NOMO-1 (cell line): ENCODE data around the gene HAL.

ENCODE experiments used
- DNase-seq, 2 experiments: peaks; one replicate each; lab custom pipeline; 2025; ENCODE audit not compliant: unreplicated experiment in 2 of 2; lab: John Stamatoyannopoulos, UW

The HAL gene

GRCh38 chr12:95996034-95996658 is at the start of gene HAL:
Gene HAL (minus strand): TSS chr12:95996344. CDS start chr12:95995910, 434 bp downstream.
- peak; percentile 75 to 95 for DNase-seq

GRCh38 chr12:96045566-96045965 is 49.4 kb upstream of the HAL start:
- no peak for DNase-seq

- DNase-seq, result no peak
Observed at GRCh38 chr12:96044943-96045290, 48.8 kb upstream of the HAL start.

GRCh38 chr12:96044017-96044942 is 48.1 kb upstream of the HAL start:
- DNase-seq, result peak in 1 of 2 experiments; percentile 20

GRCh38 chr12:96041181-96041580 is 45.0 kb upstream of the HAL start:
- DNase-seq, result no peak

- DNase-seq, result no peak
Observed at GRCh38 chr12:96040305-96041133, 44.4 kb upstream of the HAL start.

- no peak for DNase-seq
Observed at GRCh38 chr12:96039516-96039915, 43.4 kb upstream of the HAL start.

- DNase-seq, result no peak
Observed at GRCh38 chr12:96036765-96037455, 40.8 kb upstream of the HAL start.

GRCh38 chr12:96035283-96036236 is 39.4 kb upstream of the HAL start, which contains the start of gene LTA4H:
Gene LTA4H (minus strand): TSS chr12:96035587. CDS start chr12:96035519, 68 bp downstream.
- peak; percentile 98 to 99 for DNase-seq

- DNase-seq, result no peak
Observed at GRCh38 chr12:96034621-96035282, 38.6 kb upstream of the HAL start.

- no peak for DNase-seq
Observed at GRCh38 chr12:96033549-96034389, 37.6 kb upstream of the HAL start.

GRCh38 chr12:96029826-96030225 is 33.7 kb upstream of the HAL start:
- DNase-seq, result no peak

GRCh38 chr12:96028538-96028937 is 32.4 kb upstream of the HAL start:
- no peak for DNase-seq

- no peak for DNase-seq
Observed at GRCh38 chr12:96026331-96026730, 30.2 kb upstream of the HAL start.

GRCh38 chr12:96025518-96025917 is 29.4 kb upstream of the HAL start:
- DNase-seq, result no peak

- DNase-seq, result peak; percentile 89 to 97
Observed at GRCh38 chr12:96020314-96021003, 24.3 kb upstream of the HAL start.

- DNase-seq, result no peak
Observed at GRCh38 chr12:96015672-96016071, 19.5 kb upstream of the HAL start.
